Activated CD8-positive, alpha-beta memory T cell treated with anti-CD3 and anti-CD28 coated beads, Interleukin-2, amount 50 U/mL, for 24 hours (primary cell): ENCODE data around the gene INPPL1.
"Not testable (repeated sequence)": the region's sequence is repeated elsewhere in the genome, so short reads cannot be mapped to it uniquely, and the experiment has no call there.

Experiments used
- DNase-seq: peaks from one replicate; pipeline ENCODE4 v3.0.0-alpha.2; 2020; ENCODE audit errors: extremely low read depth

The INPPL1 gene

GRCh38 chr11:72244361-72245262, 20.0 kb downstream of the INPPL1 start:
- DNase-seq: no peak

- no peak for DNase-seq
Observed at GRCh38 chr11:72245263-72245816, 20.8 kb downstream of the INPPL1 start.

GRCh38 chr11:72247584-72247983, 23.0 kb downstream of the INPPL1 start:
- DNase-seq: no peak

- DNase-seq: no peak
Observed at GRCh38 chr11:72249961-72250360, 25.4 kb downstream of the INPPL1 start.

- no peak for DNase-seq
Observed at GRCh38 chr11:72250661-72251464, 26.3 kb downstream of the INPPL1 start.

- no peak for DNase-seq
Observed at GRCh38 chr11:72251614-72252013, 27.0 kb downstream of the INPPL1 start.

GRCh38 chr11:72253392-72253791, 28.8 kb downstream of the INPPL1 start:
- DNase-seq: no peak

GRCh38 chr11:72254299-72254993, 29.9 kb downstream of the INPPL1 start:
- DNase-seq: no peak

GRCh38 chr11:72257570-72257969, 33.0 kb downstream of the INPPL1 start:
- DNase-seq: no peak

- no peak for DNase-seq
Observed at GRCh38 chr11:72259490-72259889, 34.9 kb downstream of the INPPL1 start.

- DNase-seq: no peak
Observed at GRCh38 chr11:72260574-72260973, 36.0 kb downstream of the INPPL1 start.

- DNase-seq: no peak
Observed at GRCh38 chr11:72263361-72263760, 38.8 kb downstream of the INPPL1 start.

GRCh38 chr11:72265951-72266350, 41.4 kb downstream of the INPPL1 start:
- DNase-seq: no peak

- not testable (repeated sequence) for DNase-seq
Observed at GRCh38 chr11:72266960-72267359, 42.4 kb downstream of the INPPL1 start.

- DNase-seq: no peak
Observed at GRCh38 chr11:72267956-72268617, 43.5 kb downstream of the INPPL1 start.

GRCh38 chr11:72271980-72272379, 47.4 kb downstream of the INPPL1 start:
- no peak for DNase-seq

- no peak for DNase-seq
Observed at GRCh38 chr11:72274435-72274834, 49.9 kb downstream of the INPPL1 start.

- DNase-seq: no peak
Observed at GRCh38 chr11:72278905-72279304, 54.3 kb downstream of the INPPL1 start.

GRCh38 chr11:72280037-72280436, 55.5 kb downstream of the INPPL1 start:
- no peak for DNase-seq

- DNase-seq: no peak
Observed at GRCh38 chr11:72280726-72281315, 56.3 kb downstream of the INPPL1 start.

- no peak for DNase-seq
Observed at GRCh38 chr11:72283947-72284346, 59.4 kb downstream of the INPPL1 start.
